Neural cell (in vitro differentiated cells): Measurements from ENCODE around the gene ABL2. TPM values are rescaled to one million over a fixed set of nuclear protein-coding genes. Genes with fewer than 3 reads are reported as not detected.

ENCODE experiments used
- H2AFZ ChIP-seq: fragments of 200-600, 300-800 bp; sonication (generic), shearing (Covaris generic); 2 replicates; pipeline ENCODE4 v1.6.0; 2014; ENCODE audit warnings: low read depth, mild to moderate bottlenecking, antibody characterized with exemption, low read length, moderate library complexity
- H3F3A ChIP-seq: fragments of 200-600 bp; shearing (Covaris generic); 2 replicates; pipeline ENCODE4 v1.6.1; 2016; ENCODE audit warnings: mild to moderate bottlenecking, moderate library complexity, mixed read lengths, antibody characterized with exemption, low read length; ENCODE audit not compliant: insufficient read depth, poor library complexity, severe bottlenecking
- H3K27ac ChIP-seq: fragments of 200-600, 300-800 bp; sonication (generic), shearing (Covaris generic); 2 replicates; pipeline ENCODE4 v1.5.1; 2014; ENCODE audit warnings: mild to moderate bottlenecking, low read length, moderate library complexity
- H3K27me3 ChIP-seq: fragments of 300-800, 200-600 bp; sonication (generic), shearing (Covaris generic); 2 replicates; pipeline ENCODE4 v1.6.0; 2014; ENCODE audit warnings: mild to moderate bottlenecking, low read depth, low read length, moderate library complexity; ENCODE audit not compliant: insufficient read depth
- H3K36me3 ChIP-seq: fragments of 300-800, 200-600 bp; sonication (generic), shearing (Covaris generic); 2 replicates; pipeline ENCODE4 v1.5.1; 2014; ENCODE audit warnings: mild to moderate bottlenecking, antibody characterized with exemption, low read length, moderate library complexity; ENCODE audit not compliant: insufficient read depth
- H3K4me2 ChIP-seq: fragments of 300-800, 200-600 bp; sonication (generic), shearing (Covaris generic); 2 replicates; pipeline ENCODE4 v1.6.0; 2014; ENCODE audit warnings: mild to moderate bottlenecking, low read length
- H3K4me3 ChIP-seq: fragments of 300-800, 200-600 bp; sonication (generic), shearing (Covaris generic); 2 replicates; pipeline ENCODE4 v1.5.1; 2014; ENCODE audit warnings: mild to moderate bottlenecking, low read length, moderate library complexity
- H3K79me2 ChIP-seq: fragments of 200-600 bp; shearing (Covaris generic); replicated peaks from 2 replicates; pipeline ENCODE4 v1.6.0; 2014; ENCODE audit warnings: mild to moderate bottlenecking, low read length, moderate library complexity; ENCODE audit not compliant: insufficient read depth
- H3K9ac ChIP-seq: fragments of 300-800, 200-600 bp; sonication (generic), shearing (Covaris generic); 2 replicates; pipeline ENCODE4 v1.6.1; 2016; ENCODE audit warnings: mild to moderate bottlenecking, low read length, mixed read lengths
- H3K9me2 ChIP-seq: fragments of 200-600 bp; shearing (Covaris generic); 2 replicates; pipeline ENCODE4 v1.6.1; 2016; ENCODE audit warnings: mild to moderate bottlenecking, low read length, mixed read lengths; ENCODE audit not compliant: insufficient read depth
- H3K9me3 ChIP-seq: fragments of 200-600, 300-800 bp; sonication (generic), shearing (Covaris generic); 2 replicates; pipeline ENCODE4 v1.6.1; 2016; ENCODE audit warnings: mild to moderate bottlenecking, mixed run types, low read length, moderate library complexity, mixed read lengths
- H4K20me1 ChIP-seq: fragments of 200-600 bp; shearing (Covaris generic); 2 replicates; pipeline ENCODE4 v1.6.1; 2016; ENCODE audit warnings: mild to moderate bottlenecking, mixed run types; ENCODE audit not compliant: insufficient read depth
- CTCF ChIP-seq: fragments of 450-650 bp; IDR thresholded peaks from 2 replicates; pipeline ENCODE4 v1.5.1; 2014; ENCODE audit warnings: antibody characterized with exemption, mild to moderate bottlenecking, moderate library complexity; ENCODE audit not compliant: poor library complexity, severe bottlenecking
- EP300 ChIP-seq: fragments of 450-650 bp; conservative IDR thresholded peaks from 2 replicates; pipeline ENCODE4 v1.6.1; 2014; ENCODE audit warnings: antibody characterized with exemption, mild to moderate bottlenecking, moderate library complexity; ENCODE audit not compliant: poor library complexity, severe bottlenecking
- EZH2 ChIP-seq: fragments of 200-600, 300-800 bp; shearing (Covaris generic), sonication (generic); IDR thresholded peaks from 2 replicates; pipeline ENCODE4 v1.6.1; 2014; ENCODE audit warnings: antibody characterized with exemption, low read length, borderline replicate concordance, mild to moderate bottlenecking; ENCODE audit not compliant: insufficient read depth, poor library complexity, severe bottlenecking
- MXI1 ChIP-seq: fragments of 450-650 bp; conservative IDR thresholded peaks from 2 replicates; pipeline ENCODE4 v1.6.1; 2014; ENCODE audit warnings: antibody characterized with exemption, mild to moderate bottlenecking; ENCODE audit not compliant: poor library complexity, severe bottlenecking
- POLR2AphosphoS5 ChIP-seq: IDR thresholded peaks from 2 replicates; pipeline ENCODE4 v1.6.1; 2012
- RAD21 ChIP-seq: fragments of 450-650 bp; conservative IDR thresholded peaks from 2 replicates; pipeline ENCODE4 v1.6.1; 2014; ENCODE audit warnings: antibody characterized with exemption, mild to moderate bottlenecking, moderate library complexity
- REST ChIP-seq: IDR thresholded peaks from 2 replicates; pipeline ENCODE4 v1.6.1; 2012; ENCODE audit warnings: borderline replicate concordance
- SMC3 ChIP-seq: fragments of 450-650 bp; conservative IDR thresholded peaks from 2 replicates; pipeline ENCODE4 v1.6.1; 2014; ENCODE audit warnings: antibody characterized with exemption, mild to moderate bottlenecking, moderate library complexity; ENCODE audit not compliant: poor library complexity
- TAF1 ChIP-seq: IDR thresholded peaks from 2 replicates; pipeline ENCODE4 v1.6.1; 2012; ENCODE audit warnings: low read depth
- polyA plus RNA-seq: library from polyadenylated mRNA; depleted of rRNA; stranded (reverse); fragments of >200 nt; gene quantifications from 2 replicates; pipeline ENCODE4 v1.2.3, GENCODE V29; 2014

Gene ABL2
- polyA plus RNA-seq, 1 donor from 2014 or later = 9.8 TPM

GRCh38 chr1:179124873-179125272, 104.6 kb downstream of the ABL2 start:
- TF ChIP-seq TAF1 (no peak), RAD21 (no peak), MXI1 (no peak), REST (no peak), EP300 (no peak), EZH2 (no peak), CTCF (no peak), SMC3 (no peak), POLR2AphosphoS5 (no peak)
- Histone ChIP-seq H3F3A (no peaks in the 10 kb centered on the region), H3K4me2 (no peak overlapping the region), H3K4me3 (no peak overlapping the region), H3K9me2 (no peaks in the 10 kb centered on the region), H3K27me3 (no peaks in the 10 kb centered on the region), H3K79me2 (no peaks in the 10 kb centered on the region), H2AFZ (no peak overlapping the region), H4K20me1 (no peaks in the 10 kb centered on the region), H3K36me3 (no peaks in the 10 kb centered on the region), H3K9ac (no peak overlapping the region), H3K9me3 (no peaks in the 10 kb centered on the region), H3K27ac (no peak overlapping the region)

GRCh38 chr1:179121159-179121938, 108.1 kb downstream of the ABL2 start:
- Histone ChIP-seq H3F3A (no peaks in the 10 kb centered on the region), H3K27me3 (no peaks in the 10 kb centered on the region), H3K9me3 (no peaks in the 10 kb centered on the region), H3K4me3 (no peak overlapping the region), H3K9ac (no peak overlapping the region), H3K27ac (no peak overlapping the region), H3K9me2 (no peaks in the 10 kb centered on the region), H2AFZ (no peak overlapping the region), H3K36me3 (no peaks in the 10 kb centered on the region), H3K79me2 (no peaks in the 10 kb centered on the region), H3K4me2 (no peak overlapping the region), H4K20me1 (no peaks in the 10 kb centered on the region)
- no peak for TF ChIP-seq REST
- no peak for TF ChIP-seq POLR2AphosphoS5
- TF ChIP-seq TAF1 = no peak
- no peak for TF ChIP-seq EZH2
- TF ChIP-seq RAD21 = peak; percentile 50
- peak; percentile 58 for TF ChIP-seq SMC3
- TF ChIP-seq CTCF = peak; percentile 44
